PC-3 (cell line): ENCODE measurements around the gene MFSD6L.

Experiments used
- EZH2 ChIP-seq: fragments of 300-600 bp; sonication (generic); IDR thresholded peaks from one replicate; pipeline ENCODE4 v1.6.1; 2017; ENCODE audit warnings: antibody characterized with exemption, mild to moderate bottlenecking, low read length; ENCODE audit not compliant: unreplicated experiment
- TF ChIP-seq, protein P1 (sequence below): fragments of 300-600 bp; sonication (generic); conservative IDR thresholded peaks from 2 replicates; pipeline ENCODE4 v1.5.1; 2017; ENCODE audit warnings: antibody characterized with exemption, low read depth, mild to moderate bottlenecking, low read length

DNA sequence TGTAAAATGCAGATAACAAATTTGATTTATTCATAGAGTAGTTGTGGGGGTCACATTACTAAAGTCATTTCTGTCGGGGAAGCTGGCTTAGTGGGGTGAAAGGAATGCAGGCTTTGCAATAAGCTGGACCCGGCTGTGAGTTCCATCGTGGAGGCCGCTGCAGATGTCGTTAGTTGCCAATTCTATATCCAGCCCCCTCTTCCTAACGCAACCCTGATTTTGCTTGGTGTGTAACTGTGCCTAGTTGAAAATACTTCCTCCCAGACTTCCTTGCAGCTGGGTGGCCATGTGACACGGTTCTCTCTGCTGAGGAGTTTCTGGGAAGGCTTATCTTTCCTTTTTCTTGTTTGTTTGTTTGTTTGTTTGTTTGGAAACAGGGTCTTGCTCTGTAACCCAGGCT, 4.5 kb downstream of the MFSD6L start:
- no peak for TF ChIP-seq EZH2
- TF ChIP-seq, protein P1, sequence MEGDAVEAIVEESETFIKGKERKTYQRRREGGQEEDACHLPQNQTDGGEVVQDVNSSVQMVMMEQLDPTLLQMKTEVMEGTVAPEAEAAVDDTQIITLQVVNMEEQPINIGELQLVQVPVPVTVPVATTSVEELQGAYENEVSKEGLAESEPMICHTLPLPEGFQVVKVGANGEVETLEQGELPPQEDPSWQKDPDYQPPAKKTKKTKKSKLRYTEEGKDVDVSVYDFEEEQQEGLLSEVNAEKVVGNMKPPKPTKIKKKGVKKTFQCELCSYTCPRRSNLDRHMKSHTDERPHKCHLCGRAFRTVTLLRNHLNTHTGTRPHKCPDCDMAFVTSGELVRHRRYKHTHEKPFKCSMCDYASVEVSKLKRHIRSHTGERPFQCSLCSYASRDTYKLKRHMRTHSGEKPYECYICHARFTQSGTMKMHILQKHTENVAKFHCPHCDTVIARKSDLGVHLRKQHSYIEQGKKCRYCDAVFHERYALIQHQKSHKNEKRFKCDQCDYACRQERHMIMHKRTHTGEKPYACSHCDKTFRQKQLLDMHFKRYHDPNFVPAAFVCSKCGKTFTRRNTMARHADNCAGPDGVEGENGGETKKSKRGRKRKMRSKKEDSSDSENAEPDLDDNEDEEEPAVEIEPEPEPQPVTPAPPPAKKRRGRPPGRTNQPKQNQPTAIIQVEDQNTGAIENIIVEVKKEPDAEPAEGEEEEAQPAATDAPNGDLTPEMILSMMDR, result no peak
